ENCODE data around the gene PLXNB1. TPM values are rescaled to one million over a fixed set of nuclear protein-coding genes. Genes with fewer than 3 reads are reported as not detected.

Gene PLXNB1
- total RNA-seq, 1 experiment from 2014 or later = 97.7 TPM

DNA sequence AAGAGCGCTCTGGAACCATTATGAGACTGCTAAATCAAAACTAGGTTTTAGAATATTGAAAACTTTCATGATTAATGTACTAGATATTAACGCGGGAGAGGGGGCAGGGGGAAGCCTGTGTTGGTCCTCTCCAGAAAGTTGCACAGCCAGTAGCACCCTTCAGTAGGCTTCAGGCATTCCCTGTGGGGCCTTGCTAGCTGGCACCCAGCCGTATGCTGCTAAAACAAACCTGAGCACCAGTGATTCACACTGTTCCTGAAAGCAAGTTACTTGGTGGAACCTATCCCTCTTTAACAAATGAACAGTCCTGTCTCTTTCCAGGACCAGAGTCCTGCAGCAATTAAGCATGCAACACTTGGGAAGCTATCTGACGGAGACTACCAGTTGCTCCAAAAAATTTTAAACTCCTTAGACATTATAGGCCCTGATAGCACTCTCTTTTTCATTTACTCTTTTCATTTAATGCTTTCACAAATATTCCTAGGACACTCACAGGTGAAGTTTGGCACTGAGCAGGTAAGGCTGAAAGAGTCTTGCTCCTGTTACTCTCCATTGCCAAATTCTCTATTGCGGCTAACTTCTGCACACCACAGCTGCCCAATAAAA, 15.5 kb upstream of the PLXNB1 start:
- no peak for DNase-seq
- Histone ChIP-seq H3K36me3 (ENCODE audit: low read depth) (no peaks in the 10 kb centered on the region), H3K4me1 (replicated peaks; ENCODE audit: insufficient read depth) (peaks cover 21% of the 10 kb centered on the region), H3K79me2 (ENCODE audit: low read depth) (peaks cover 33% of the 10 kb centered on the region), H3K9me2 (ENCODE audit: insufficient read depth) (no peaks in the 10 kb centered on the region), H3K4me2 (peak overlapping the region; percentile 99), H3K27me3 (ENCODE audit: insufficient read depth, low read depth) (no peaks in the 10 kb centered on the region), H4K20me1 (ENCODE audit: insufficient read depth) (peaks cover 8% of the 10 kb centered on the region; the same call in 1 of the 2 replicates), H3F3A (ENCODE audit: insufficient read depth, low read depth) (peaks cover 47% of the 10 kb centered on the region), H3K27ac (no peak overlapping the region), H3K9me3 (ENCODE audit: insufficient read depth, low read depth) (no peaks in the 10 kb centered on the region), H2AFZ (no peak overlapping the region), H3K4me3 (peak overlapping the region; percentile 92; the same call in 1 of the 2 replicates)
- BruUV-seq (replicated peaks) = no TSS peak
- ChIA-PET CTCF (interaction anchor here (2.9 kb wide), 1 partner anchor 9 kb away, joined by 13 read pairs; no protein-coding TSS in a partner anchor), POLR2A (ENCODE audit: unreplicated experiment) (interaction anchor here (0.5 to 0.6 kb wide), 2 partner anchors 9 to 12 kb away, joined by 4 read pairs; no protein-coding TSS in a partner anchor)
- intact Hi-C loops (cut with micrococcal nuclease; ENCODE audit: unreplicated experiment) = loop anchor here (5.0 to 10.0 kb wide), 2 partner anchors 112 to 559 kb away; partner anchors contain the start of genes PFKFB4 and WDR6
- TF ChIP-seq EZH2 (IDR thresholded peaks at IDR 0.05; ENCODE audit: low read depth) = no peak
- no peak for TF ChIP-seq CTCF (conservative IDR thresholded peaks at IDR 0.05)

- Histone ChIP-seq H3K9me3 (ENCODE audit: insufficient read depth, low read depth) (no peaks in the 10 kb centered on the region), H2AFZ (no peak overlapping the region), H3F3A (ENCODE audit: insufficient read depth, low read depth) (peaks cover 47% of the 10 kb centered on the region), H4K20me1 (ENCODE audit: insufficient read depth) (peaks cover 8% of the 10 kb centered on the region; the same call in 1 of the 2 replicates), H3K4me1 (replicated peaks; ENCODE audit: insufficient read depth) (peaks cover 13% of the 10 kb centered on the region), H3K27ac (no peak overlapping the region), H3K4me2 (peak overlapping the region; percentile 91), H3K27me3 (ENCODE audit: insufficient read depth, low read depth) (no peaks in the 10 kb centered on the region), H3K9me2 (ENCODE audit: insufficient read depth) (no peaks in the 10 kb centered on the region), H3K36me3 (ENCODE audit: low read depth) (no peaks in the 10 kb centered on the region), H3K79me2 (ENCODE audit: low read depth) (peaks cover 37% of the 10 kb centered on the region), H3K4me3 (0 out of 2 replicates have a peak overlapping the region, but pooled peaks have one; percentile 96)
- POLR2A ChIA-PET (ENCODE audit: unreplicated experiment) = interaction anchor here (0.6 kb wide), 1 partner anchor 612 kb away, joined by 3 read pairs; no protein-coding TSS in a partner anchor
- intact Hi-C loops (cut with micrococcal nuclease; ENCODE audit: unreplicated experiment) = loop anchor here (5.0 to 10.0 kb wide), 2 partner anchors 220 to 563 kb away; partner anchors contain the start of genes CELSR3 and WDR6
- no peak for DNase-seq
- CTCF ChIA-PET = interaction anchor here (0.7 kb wide), 1 partner anchor 220 kb away, joined by 3 read pairs; no protein-coding TSS in a partner anchor
- no TSS peak for BruUV-seq (replicated peaks)
- no peak for TF ChIP-seq EZH2 (IDR thresholded peaks at IDR 0.05; ENCODE audit: low read depth)
- no peak for TF ChIP-seq CTCF (conservative IDR thresholded peaks at IDR 0.05)
Observed at GRCh38 chr3:48441940-48442339, 12.1 kb upstream of the PLXNB1 start.

- CTCF ChIA-PET = no interaction called here
- DNase-seq = no peak
- Histone ChIP-seq H3F3A (ENCODE audit: insufficient read depth, low read depth) (peaks cover 42% of the 10 kb centered on the region), H4K20me1 (ENCODE audit: insufficient read depth) (peaks cover 8% of the 10 kb centered on the region; the same call in 1 of the 2 replicates), H2AFZ (peak overlapping the region; percentile 91), H3K79me2 (ENCODE audit: low read depth) (peaks cover 40% of the 10 kb centered on the region), H3K9me3 (ENCODE audit: insufficient read depth, low read depth) (no peaks in the 10 kb centered on the region), H3K9me2 (ENCODE audit: insufficient read depth) (no peaks in the 10 kb centered on the region), H3K27me3 (ENCODE audit: insufficient read depth, low read depth) (no peaks in the 10 kb centered on the region), H3K27ac (peak overlapping the region; percentile 46), H3K36me3 (ENCODE audit: low read depth) (no peaks in the 10 kb centered on the region), H3K4me2 (peak overlapping the region; percentile 91), H3K4me3 (peak overlapping the region; percentile 96), H3K4me1 (replicated peaks; ENCODE audit: insufficient read depth) (peaks cover 13% of the 10 kb centered on the region)
- TF ChIP-seq CTCF (conservative IDR thresholded peaks at IDR 0.05) (no peak), EZH2 (IDR thresholded peaks at IDR 0.05; ENCODE audit: low read depth) (no peak)
- no TSS peak for BruUV-seq (replicated peaks)
- intact Hi-C loops (cut with micrococcal nuclease; ENCODE audit: unreplicated experiment) = loop anchor here (5.0 to 10.0 kb wide), 2 partner anchors 222 to 564 kb away; partner anchors contain the start of genes CELSR3 and WDR6
- POLR2A ChIA-PET (ENCODE audit: unreplicated experiment) = interaction anchor here (0.6 to 0.7 kb wide), 2 partner anchors 11 to 32 kb away, joined by 4 to 5 read pairs; no protein-coding TSS in a partner anchor
Observed at GRCh38 chr3:48440590-48440958, 10.7 kb upstream of the PLXNB1 start.

All from PC-9 (cell line).